Mammary epithelial cell (primary cell): Measurements from ENCODE around the gene MRFAP1L1.

ENCODE experiments used
- EZH2 ChIP-seq: IDR thresholded peaks from 2 replicates; pipeline ENCODE4 v1.6.1; 2012; ENCODE audit warnings: low read length, inconsistent platforms, borderline replicate concordance
- TF ChIP-seq, protein P1 (sequence below), 2 donors: IDR thresholded peaks in 1 of 2; conservative IDR thresholded peaks in 1 of 2; 2 replicates each; pipeline ENCODE4 v1.5.1; 2011 to 2012; ENCODE audit warnings: inconsistent platforms in 2 of 2, low read length in 2 of 2, mild to moderate bottlenecking in 2 of 2, control low read depth in 1 of 2, low read depth in 1 of 2; ENCODE audit not compliant: insufficient read depth in 1 of 2; ENCODE audit errors: extremely low read depth in 1 of 2

DNA sequence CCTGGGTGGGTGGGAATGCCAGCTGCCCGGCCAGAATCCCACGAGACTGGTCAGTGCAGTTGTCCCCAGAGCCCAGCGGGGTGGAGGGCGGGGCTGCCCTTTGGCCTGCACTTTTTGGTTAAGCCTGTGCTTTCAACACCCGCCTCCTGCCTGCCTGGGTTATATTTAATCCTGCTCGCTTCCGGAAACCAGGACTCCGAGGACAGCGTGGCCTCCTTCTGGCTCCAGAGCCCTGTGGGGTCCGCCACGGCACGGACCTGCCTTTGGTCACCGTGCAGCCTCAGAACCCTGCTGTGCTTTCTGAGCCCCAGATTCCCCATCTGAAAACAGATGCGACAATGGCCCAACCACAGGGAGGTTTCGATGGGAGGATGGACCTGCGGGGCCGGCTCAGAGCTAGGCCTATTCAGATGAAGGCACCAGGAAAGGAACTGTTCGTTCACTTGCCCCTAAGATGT lies 43.5 kb upstream of the MRFAP1L1 start:
- TF ChIP-seq, protein P1, sequence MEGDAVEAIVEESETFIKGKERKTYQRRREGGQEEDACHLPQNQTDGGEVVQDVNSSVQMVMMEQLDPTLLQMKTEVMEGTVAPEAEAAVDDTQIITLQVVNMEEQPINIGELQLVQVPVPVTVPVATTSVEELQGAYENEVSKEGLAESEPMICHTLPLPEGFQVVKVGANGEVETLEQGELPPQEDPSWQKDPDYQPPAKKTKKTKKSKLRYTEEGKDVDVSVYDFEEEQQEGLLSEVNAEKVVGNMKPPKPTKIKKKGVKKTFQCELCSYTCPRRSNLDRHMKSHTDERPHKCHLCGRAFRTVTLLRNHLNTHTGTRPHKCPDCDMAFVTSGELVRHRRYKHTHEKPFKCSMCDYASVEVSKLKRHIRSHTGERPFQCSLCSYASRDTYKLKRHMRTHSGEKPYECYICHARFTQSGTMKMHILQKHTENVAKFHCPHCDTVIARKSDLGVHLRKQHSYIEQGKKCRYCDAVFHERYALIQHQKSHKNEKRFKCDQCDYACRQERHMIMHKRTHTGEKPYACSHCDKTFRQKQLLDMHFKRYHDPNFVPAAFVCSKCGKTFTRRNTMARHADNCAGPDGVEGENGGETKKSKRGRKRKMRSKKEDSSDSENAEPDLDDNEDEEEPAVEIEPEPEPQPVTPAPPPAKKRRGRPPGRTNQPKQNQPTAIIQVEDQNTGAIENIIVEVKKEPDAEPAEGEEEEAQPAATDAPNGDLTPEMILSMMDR (conservative IDR thresholded peaks at IDR 0.05 in 1 of 2, IDR thresholded peaks at IDR 0.05 in 1 of 2; ENCODE audit: extremely low read depth in 1 of 2, insufficient read depth in 1 of 2, low read depth in 1 of 2, low read length in 2 of 2), result no peak
- TF ChIP-seq EZH2, result no peak
